A549 (cell line): Measurements from ENCODE around the gene BTG1. TPM values are rescaled to one million over a fixed set of nuclear protein-coding genes. Genes with fewer than 3 reads are reported as not detected.

Experiments used
- ATAC-seq, 2 experiments: fragments of 200-7000 bp in 1 of 2; fragments of >200 bp in 1 of 2; cut with Nextera tagmentation in 1 of 2; cut with Tn5 transposase in 1 of 2; 3 replicates each; pipeline versions ENCODE4 v1.8.0 to v1.9.1; 2018 to 2020; ENCODE audit warnings: mild to moderate bottlenecking in 1 of 2, moderate library complexity in 1 of 2
- CTCF ChIA-PET: fragments of 300-600 bp; sonication (Branson Sonifier 250); formaldehyde crosslinking; extraction: SDS; loops from one replicate; lab custom pipeline; 2021; ENCODE audit warnings: antibody characterized with exemption, inconsistent platforms; lab: Yijun Ruan, JAX
- POLR2A ChIA-PET: fragments of 350-600 bp; formaldehyde crosslinking; extraction: SDS; loops from one replicate; lab custom pipeline; 2021; ENCODE audit warnings: antibody characterized with exemption, inconsistent platforms; lab: Yijun Ruan, JAX
- DNase-seq, 2 experiments: peaks; one replicate each; pipeline versions ENCODE4 v3.0.0 to v3.0.0-alpha.2; 2011 to 2016; ENCODE audit warnings: low read depth in 1 of 2, low spot score in 1 of 2
- FAIRE-seq: peaks from 2 replicates; lab custom pipeline; 2011; peaks lifted over from hg19 to GRCh38; lab: Jason Lieb, UNC
- H3K27ac ChIP-seq, 2 experiments: fragments of >200 bp; sonication (Bioruptor Twin); formaldehyde crosslinking; 3 replicates each; pipeline ENCODE4 v1.5.1; 2016 to 2017
- H3K4me1 ChIP-seq: fragments of >200 bp; sonication (Bioruptor Twin); formaldehyde crosslinking; 3 replicates; pipeline ENCODE4 v1.6.1; 2016
- H3K4me2 ChIP-seq: fragments of >200 bp; sonication (Bioruptor Twin); formaldehyde crosslinking; 3 replicates; pipeline ENCODE4 v1.6.1; 2016
- H3K4me3 ChIP-seq: fragments of >200 bp; sonication (Bioruptor Twin); formaldehyde crosslinking; 3 replicates; pipeline ENCODE4 v1.5.1; 2016
- H3K9me3 ChIP-seq: fragments of >200 bp; sonication (Bioruptor Twin); formaldehyde crosslinking; 3 replicates; pipeline ENCODE4 v1.6.1; 2016
- CBX2 ChIP-seq: fragments of 200-600 bp; sonication (generic); IDR thresholded peaks from 2 replicates; pipeline ENCODE4 v1.6.1; 2016; ENCODE audit warnings: low read depth, mild to moderate bottlenecking, borderline replicate concordance
- CBX8 ChIP-seq: fragments of 200-600 bp; sonication (generic); IDR thresholded peaks from 2 replicates; pipeline ENCODE4 v1.6.1; 2016
- CEBPB ChIP-seq, 2 experiments: fragments of >200 bp in 1 of 2; sonication (Bioruptor Twin) in 1 of 2; formaldehyde crosslinking in 1 of 2; IDR thresholded peaks; 2 replicates each; pipeline ENCODE4 v1.6.1; 2012 to 2016
- CHD2 ChIP-seq: fragments of 150-350 bp; IDR thresholded peaks from 2 replicates; pipeline ENCODE4 v1.6.1; 2014; ENCODE audit warnings: low read length; ENCODE audit not compliant: partially characterized antibody
- CHD4 ChIP-seq: fragments of 200-600 bp; sonication (generic); IDR thresholded peaks from 2 replicates; pipeline ENCODE4 v1.6.1; 2016; ENCODE audit warnings: antibody characterized with exemption, mild to moderate bottlenecking, borderline replicate concordance
- E2F6 ChIP-seq: IDR thresholded peaks from 2 replicates; pipeline ENCODE4 v1.6.1; 2012; ENCODE audit warnings: low read depth, borderline replicate concordance
- EHMT2 ChIP-seq: fragments of 200-600 bp; sonication (generic); IDR thresholded peaks from 2 replicates; pipeline ENCODE4 v1.6.1; 2016; ENCODE audit warnings: antibody characterized with exemption, low read depth, mild to moderate bottlenecking, moderate library complexity
- ELK1 ChIP-seq: fragments of 150-350 bp; IDR thresholded peaks from 2 replicates; pipeline ENCODE4 v1.6.1; 2014; ENCODE audit warnings: low read depth, mild to moderate bottlenecking, low read length
- ESRRA ChIP-seq: fragments of 150-350 bp; IDR thresholded peaks from 2 replicates; pipeline ENCODE4 v1.6.1; 2014; ENCODE audit warnings: mild to moderate bottlenecking, low read length, borderline replicate concordance
- FOSL2 ChIP-seq, 2 experiments: fragments of 450-650 bp in 1 of 2; fragments of >200 bp in 1 of 2; sonication (Bioruptor Twin) in 1 of 2; formaldehyde crosslinking; IDR thresholded peaks; 2 replicates each; pipeline versions ENCODE4 v1.5.0 to v1.6.1; 2016 to 2020; ENCODE audit warnings: mild to moderate bottlenecking in 1 of 2, moderate library complexity in 1 of 2
- GATA3 ChIP-seq: IDR thresholded peaks from 2 replicates; pipeline ENCODE4 v1.6.1; 2012; ENCODE audit warnings: borderline replicate concordance
- HDAC2 ChIP-seq: fragments of 200-600 bp; sonication (generic); IDR thresholded peaks from 2 replicates; pipeline ENCODE4 v1.6.1; 2016
- HMGXB4 ChIP-seq: fragments of 250-450 bp; sonication (Bioruptor Pico); IDR thresholded peaks from 2 replicates; pipeline ENCODE4 v1.5.0; 2021; ENCODE audit warnings: mild to moderate bottlenecking, moderate library complexity, borderline replicate concordance
- HOXB13 ChIP-seq: fragments of 250-450 bp; sonication (Bioruptor Pico); IDR thresholded peaks from 2 replicates; pipeline ENCODE4 v1.5.0; 2020; ENCODE audit warnings: low read depth, mild to moderate bottlenecking, moderate library complexity
- JUN ChIP-seq, 2 experiments: fragments of >200 bp; sonication (Bioruptor Twin); formaldehyde crosslinking; IDR thresholded peaks; 2 replicates in 1 of 2; 3 replicates in 1 of 2; pipeline ENCODE4 v1.6.1; 2016 to 2017
- JUNB ChIP-seq: fragments of >200 bp; sonication (Bioruptor Twin); formaldehyde crosslinking; IDR thresholded peaks from 2 replicates; pipeline ENCODE4 v1.6.1; 2016
- KDM5A ChIP-seq: fragments of 200-600 bp; sonication (generic); IDR thresholded peaks from 2 replicates; pipeline ENCODE4 v1.6.1; 2016; ENCODE audit warnings: antibody characterized with exemption, mild to moderate bottlenecking
- MAX ChIP-seq: IDR thresholded peaks from 2 replicates; pipeline ENCODE4 v1.6.1; 2012
- NR3C1 ChIP-seq: fragments of >200 bp; sonication (Bioruptor Twin); formaldehyde crosslinking; IDR thresholded peaks from 3 replicates; pipeline ENCODE4 v1.6.1; 2017
- RARB ChIP-seq: fragments of 250-450 bp; sonication (Bioruptor Pico); IDR thresholded peaks from 2 replicates; pipeline ENCODE4 v1.8.0; 2021; ENCODE audit warnings: mild to moderate bottlenecking, moderate library complexity
- REST ChIP-seq: fragments of 200-600 bp; sonication (generic); IDR thresholded peaks from 2 replicates; pipeline ENCODE4 v1.6.1; 2016; ENCODE audit warnings: antibody characterized with exemption, mild to moderate bottlenecking, moderate library complexity
- RNF2 ChIP-seq: fragments of 200-600 bp; sonication (generic); IDR thresholded peaks from 2 replicates; pipeline ENCODE4 v1.6.1; 2016; ENCODE audit warnings: low read depth, mild to moderate bottlenecking, antibody characterized with exemption, moderate library complexity, borderline replicate concordance
- SMC3 ChIP-seq: fragments of >200 bp; sonication (Bioruptor Twin); formaldehyde crosslinking; IDR thresholded peaks from 3 replicates; pipeline ENCODE4 v1.6.1; 2018; ENCODE audit warnings: inconsistent platforms
- TFCP2L1 ChIP-seq: fragments of 250-450 bp; sonication (Bioruptor Pico); IDR thresholded peaks from 2 replicates; pipeline ENCODE4 v1.5.0; 2021; ENCODE audit warnings: mild to moderate bottlenecking
- ZNF302 ChIP-seq: fragments of 250-450 bp; sonication (Bioruptor Pico); IDR thresholded peaks from 2 replicates; pipeline ENCODE4 v1.9.0; 2021; ENCODE audit warnings: inconsistent platforms, mild to moderate bottlenecking, moderate library complexity
- WGBS: methylation state at CpG from one replicate; pipeline ENCODE4 v1.1.6; 2017; ENCODE audit errors: missing lambda C conversion rate; 5-methylcytosine and 5-hydroxymethylcytosine counted together
- polyA plus RNA-seq, 4 experiments: library from polyadenylated mRNA; depleted of rRNA in 3 of 4; stranded (reverse); fragments of >200 nt; fragmentation: RNase III in 1 of 4; extraction: RNeasy Plus Mini Kit Qiagen cat#74134 plus additional on column Dnase treatment in 1 of 4; gene quantifications; 2 replicates in 3 of 4; 3 replicates in 1 of 4; pipeline ENCODE4 v1.2.3, GENCODE V29; 2011 to 2017

Gene BTG1
- polyA plus RNA-seq, 2 of the 4 experiments (the other 2 are of a cell fraction) = 29.4 to 138 TPM

GRCh38 chr12:92183575-92183974, 37.9 kb upstream of the BTG1 start (continued):
- TF ChIP-seq ELK1 (no peak), CHD4 (no peak), ESRRA (no peak)
- TF ChIP-seq, all 56 proteins: peak for 0

GRCh38 chr12:92178340-92178739, 32.7 kb upstream of the BTG1 start:
- DNase-seq (no peak), FAIRE-seq (peak; percentile 13), ATAC-seq (no peak)
- no peaks in the 10 kb centered on the region for H3K9me3 ChIP-seq
- CTCF ChIA-PET = no interaction called here
- H3K4me1 ChIP-seq = no peaks in the 10 kb centered on the region
- H3K4me2 ChIP-seq = no peak overlapping the region
- no peak overlapping the region for H3K4me3 ChIP-seq
- H3K27ac ChIP-seq = no peak overlapping the region
- POLR2A ChIA-PET = no interaction called here
- WGBS = 14% methylated on average over 1 of the region's 1 CpG
- TF ChIP-seq HDAC2 (no peak), TFCP2L1 (CRISPR knock-in tag) (no peak), JUN (IDR thresholded peaks at IDR 0.05) (no peak)

GRCh38 chr12:92176646-92177045, 31.0 kb upstream of the BTG1 start:
- H3K27ac ChIP-seq = no peak overlapping the region
- DNase-seq (no peak), ATAC-seq (no peak), FAIRE-seq (no peak)
- CTCF ChIA-PET = interaction anchor here (0.6 kb wide), 1 partner anchor 794 kb away, joined by 3 read pairs; no protein-coding TSS in a partner anchor
- POLR2A ChIA-PET = no interaction called here
- WGBS = 90% methylated on average over 10 of the region's 10 CpGs
- no peak overlapping the region for H3K4me3 ChIP-seq
- H3K4me2 ChIP-seq = no peak overlapping the region
- H3K9me3 ChIP-seq = no peaks in the 10 kb centered on the region
- TF ChIP-seq FOSL2 (IDR thresholded peaks at IDR 0.05) (no peak), FOSL2 (CRISPR knock-in tag; IDR thresholded peaks at IDR 0.05) (no peak), CBX2 (no peak), EHMT2 (no peak), CHD4 (no peak), JUN (IDR thresholded peaks at IDR 0.05) (no peak), MAX (no peak), SMC3 (no peak), E2F6 (no peak), HOXB13 (CRISPR knock-in tag) (no peak), HMGXB4 (no peak), RNF2 (no peak), KDM5A (no peak), ZNF302 (CRISPR knock-in tag) (no peak), CEBPB (IDR thresholded peaks at IDR 0.05) (no peak)
- H3K4me1 ChIP-seq = no peaks in the 10 kb centered on the region

GRCh38 chr12:92175961-92176360, 30.3 kb upstream of the BTG1 start:
- no peaks in the 10 kb centered on the region for H3K4me1 ChIP-seq
- no peak for ATAC-seq
- WGBS = 69% methylated on average over 3 of the region's 3 CpGs
- no peak overlapping the region for H3K27ac ChIP-seq
- H3K4me2 ChIP-seq = no peak overlapping the region
- FAIRE-seq = no peak
- POLR2A ChIA-PET = no interaction called here
- H3K9me3 ChIP-seq = no peaks in the 10 kb centered on the region
- H3K4me3 ChIP-seq = no peak overlapping the region
- CTCF ChIA-PET = interaction anchor here (0.6 kb wide), 1 partner anchor 483 kb away, joined by 3 read pairs; no protein-coding TSS in a partner anchor
- no peak for DNase-seq
- no peak for TF ChIP-seq NR3C1
- no peak for TF ChIP-seq CHD2
- no peak for TF ChIP-seq CHD4
- no peak for TF ChIP-seq JUNB
- TF ChIP-seq REST = no peak
- no peak for TF ChIP-seq RARB (CRISPR knock-in tag)
- no peak for TF ChIP-seq HOXB13 (CRISPR knock-in tag)
- TF ChIP-seq GATA3 = no peak
- no peak for TF ChIP-seq CBX8
